ENCODE measurements around the gene CAMK1D.

GRCh38 chr10:12348294-12348869, 965 bp upstream of the CAMK1D start:
- TF ChIP-seq, protein P1, sequence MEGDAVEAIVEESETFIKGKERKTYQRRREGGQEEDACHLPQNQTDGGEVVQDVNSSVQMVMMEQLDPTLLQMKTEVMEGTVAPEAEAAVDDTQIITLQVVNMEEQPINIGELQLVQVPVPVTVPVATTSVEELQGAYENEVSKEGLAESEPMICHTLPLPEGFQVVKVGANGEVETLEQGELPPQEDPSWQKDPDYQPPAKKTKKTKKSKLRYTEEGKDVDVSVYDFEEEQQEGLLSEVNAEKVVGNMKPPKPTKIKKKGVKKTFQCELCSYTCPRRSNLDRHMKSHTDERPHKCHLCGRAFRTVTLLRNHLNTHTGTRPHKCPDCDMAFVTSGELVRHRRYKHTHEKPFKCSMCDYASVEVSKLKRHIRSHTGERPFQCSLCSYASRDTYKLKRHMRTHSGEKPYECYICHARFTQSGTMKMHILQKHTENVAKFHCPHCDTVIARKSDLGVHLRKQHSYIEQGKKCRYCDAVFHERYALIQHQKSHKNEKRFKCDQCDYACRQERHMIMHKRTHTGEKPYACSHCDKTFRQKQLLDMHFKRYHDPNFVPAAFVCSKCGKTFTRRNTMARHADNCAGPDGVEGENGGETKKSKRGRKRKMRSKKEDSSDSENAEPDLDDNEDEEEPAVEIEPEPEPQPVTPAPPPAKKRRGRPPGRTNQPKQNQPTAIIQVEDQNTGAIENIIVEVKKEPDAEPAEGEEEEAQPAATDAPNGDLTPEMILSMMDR (IDR thresholded peaks at IDR 0.05; ENCODE audit: low read depth, low read length): no peak
- TF ChIP-seq MYC (IDR thresholded peaks at IDR 0.05; ENCODE audit: low read depth, low read length): no peak
- TF ChIP-seq POLR2A (IDR thresholded peaks at IDR 0.05; ENCODE audit: extremely low read depth, insufficient read length): no peak
- TF ChIP-seq, protein P2, sequence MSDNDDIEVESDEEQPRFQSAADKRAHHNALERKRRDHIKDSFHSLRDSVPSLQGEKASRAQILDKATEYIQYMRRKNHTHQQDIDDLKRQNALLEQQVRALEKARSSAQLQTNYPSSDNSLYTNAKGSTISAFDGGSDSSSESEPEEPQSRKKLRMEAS (IDR thresholded peaks at IDR 0.05; ENCODE audit: low read depth, low read length): no peak

Measured in NB4 (cell line).